Neural progenitor cell (in vitro differentiated cells): Measurements from ENCODE around the gene KPNA1. TPM values are rescaled to one million over a fixed set of nuclear protein-coding genes. Genes with fewer than 3 reads are reported as not detected.

Experiments
- DNase-seq: peaks from one replicate; pipeline ENCODE4 v3.0.0-alpha.2; 2016; ENCODE audit warnings: low spot score
- H2AFZ ChIP-seq: fragments of 200-600 bp; sonication (generic); replicated peaks from 2 replicates; pipeline ENCODE4 v1.6.1; 2016; ENCODE audit warnings: antibody characterized with exemption
- H3F3A ChIP-seq: fragments of 200-600 bp; sonication (generic); 2 replicates; pipeline ENCODE4 v1.6.1; 2016; ENCODE audit warnings: antibody characterized with exemption, low read depth
- H3K27ac ChIP-seq: fragments of 200-600 bp; sonication (generic); 2 replicates; pipeline ENCODE4 v1.5.1; 2016; ENCODE audit warnings: mild to moderate bottlenecking
- H3K27me3 ChIP-seq: fragments of 200-600 bp; sonication (generic); 2 replicates; pipeline ENCODE4 v1.6.1; 2016; ENCODE audit warnings: mild to moderate bottlenecking, moderate library complexity
- H3K36me3 ChIP-seq: fragments of 200-600 bp; sonication (generic); 2 replicates; pipeline ENCODE4 v1.5.1; 2016
- H3K4me1 ChIP-seq: fragments of 200-600 bp; sonication (generic); 2 replicates; pipeline ENCODE4 v1.6.1; 2016; ENCODE audit warnings: mixed run types
- H3K4me2 ChIP-seq: fragments of 200-600 bp; sonication (generic); 2 replicates; pipeline ENCODE4 v1.6.1; 2016
- H3K4me3 ChIP-seq: fragments of 200-600 bp; sonication (generic); 2 replicates; pipeline ENCODE4 v1.5.1; 2016
- H3K79me2 ChIP-seq: fragments of 200-600 bp; sonication (generic); 2 replicates; pipeline ENCODE4 v1.6.1; 2016; ENCODE audit warnings: low read depth
- H3K9ac ChIP-seq: fragments of 200-600 bp; sonication (generic); 2 replicates; pipeline ENCODE4 v1.6.1; 2016
- H3K9me3 ChIP-seq: fragments of 200-600 bp; sonication (generic); 2 replicates; pipeline ENCODE4 v1.5.1; 2016; ENCODE audit warnings: low read depth
- H4K20me1 ChIP-seq: fragments of 200-600 bp; sonication (generic); 2 replicates; pipeline ENCODE4 v1.6.1; 2016; ENCODE audit warnings: low read depth
- H3K27ac Mint-ChIP-seq: 3 replicates; pipeline ENCODE4 v1.8.0; 2021; ENCODE audit warnings: mixed read lengths
- H3K27me3 Mint-ChIP-seq: 2 replicates; pipeline ENCODE4 v1.8.0; 2022; ENCODE audit warnings: low read depth, mild to moderate bottlenecking, inconsistent platforms, moderate library complexity, mixed read lengths; ENCODE audit not compliant: insufficient read depth
- H3K36me3 Mint-ChIP-seq: 3 replicates; pipeline ENCODE4 v1.8.0; 2021; ENCODE audit warnings: mixed read lengths
- H3K4me1 Mint-ChIP-seq: 3 replicates; pipeline ENCODE4 v1.8.0; 2021; ENCODE audit warnings: mixed read lengths
- H3K4me3 Mint-ChIP-seq: 3 replicates; pipeline ENCODE4 v1.8.0; 2021; ENCODE audit warnings: mild to moderate bottlenecking, moderate library complexity, mixed read lengths
- H3K9me3 Mint-ChIP-seq: 3 replicates; pipeline ENCODE4 v1.8.0; 2020; ENCODE audit warnings: mixed read lengths
- CTCF ChIP-seq: fragments of 200-600 bp; sonication (generic); IDR thresholded peaks from 2 replicates; pipeline ENCODE4 v1.5.1; 2017; ENCODE audit warnings: antibody characterized with exemption, mild to moderate bottlenecking
- EZH2 ChIP-seq: fragments of 200-600 bp; sonication (generic); IDR thresholded peaks from 2 replicates; pipeline ENCODE4 v1.6.1; 2017; ENCODE audit warnings: antibody characterized with exemption, mild to moderate bottlenecking, moderate library complexity
- EZH2phosphoT487 ChIP-seq: fragments of 200-600 bp; sonication (generic); IDR thresholded peaks from 2 replicates; pipeline ENCODE4 v1.6.1; 2017; ENCODE audit warnings: antibody characterized with exemption
- total RNA-seq: library from RNA; depleted of rRNA; stranded (reverse); fragments of >200 nt; gene quantifications from 2 replicates; pipeline ENCODE4 v1.2.3, GENCODE V29; 2015; ENCODE audit warnings: low replicate concordance

KPNA1 gene
- total RNA-seq, 1 donor from 2014 or later: 37.1 TPM

- Histone ChIP-seq H4K20me1 (peaks cover 17% of the 10 kb centered on the region), H3K4me3 (no peak overlapping the region), H3F3A (no peaks in the 10 kb centered on the region), H3K27me3 (no peaks in the 10 kb centered on the region), H3K27ac (no peak overlapping the region), H3K9ac (no peak overlapping the region), H3K36me3 (no peaks in the 10 kb centered on the region), H3K9me3 (no peaks in the 10 kb centered on the region), H3K4me2 (no peak overlapping the region), H3K79me2 (no peaks in the 10 kb centered on the region), H3K4me1 (no peaks in the 10 kb centered on the region), H2AFZ (no peak overlapping the region)
- Mint-ChIP-seq H3K9me3 (no peaks in the 10 kb centered on the region), H3K27ac (no peak overlapping the region), H3K4me3 (no peak overlapping the region), H3K27me3 (no peaks in the 10 kb centered on the region), H3K36me3 (peaks cover 2% of the 10 kb centered on the region), H3K4me1 (no peaks in the 10 kb centered on the region)
- TF ChIP-seq CTCF (no peak), EZH2phosphoT487 (no peak), EZH2 (no peak)
- no peak for DNase-seq
Observed at GRCh38 chr3:122391681-122392446, 122.9 kb downstream of the KPNA1 start.

- H3K27me3 ChIP-seq: no peaks in the 10 kb centered on the region
- no peak overlapping the region for H3K4me3 Mint-ChIP-seq
- no peak overlapping the region for H3K27ac Mint-ChIP-seq
- H3K27me3 Mint-ChIP-seq: no peaks in the 10 kb centered on the region
- no peaks in the 10 kb centered on the region for H3K36me3 ChIP-seq
- H3K4me2 ChIP-seq: no peak overlapping the region
- H3K4me1 Mint-ChIP-seq: peaks cover 7% of the 10 kb centered on the region
- H3K36me3 Mint-ChIP-seq: peaks cover 2% of the 10 kb centered on the region
- TF ChIP-seq CTCF (no peak), EZH2 (no peak), EZH2phosphoT487 (no peak)
- no peaks in the 10 kb centered on the region for H3K9me3 Mint-ChIP-seq
- H3F3A ChIP-seq: no peaks in the 10 kb centered on the region
- peaks cover 2% of the 10 kb centered on the region for H3K79me2 ChIP-seq
- H2AFZ ChIP-seq: no peak overlapping the region
- H3K9ac ChIP-seq: no peak overlapping the region
- peaks cover 17% of the 10 kb centered on the region for H4K20me1 ChIP-seq
- peaks cover 3% of the 10 kb centered on the region for H3K4me1 ChIP-seq
- no peak overlapping the region for H3K4me3 ChIP-seq
- no peak overlapping the region for H3K27ac ChIP-seq
- DNase-seq: no peak
- no peaks in the 10 kb centered on the region for H3K9me3 ChIP-seq
Observed at GRCh38 chr3:122390665-122391064, 124.1 kb downstream of the KPNA1 start.

- Mint-ChIP-seq H3K27me3 (no peaks in the 10 kb centered on the region), H3K9me3 (no peaks in the 10 kb centered on the region), H3K4me3 (no peak overlapping the region), H3K4me1 (peaks cover 10% of the 10 kb centered on the region), H3K27ac (no peak overlapping the region), H3K36me3 (peaks cover 2% of the 10 kb centered on the region)
- Histone ChIP-seq H3K27me3 (no peaks in the 10 kb centered on the region), H4K20me1 (peaks cover 17% of the 10 kb centered on the region), H3K79me2 (peaks cover 9% of the 10 kb centered on the region), H3K4me3 (no peak overlapping the region), H3F3A (no peaks in the 10 kb centered on the region), H3K36me3 (no peaks in the 10 kb centered on the region), H3K4me2 (no peak overlapping the region), H3K9me3 (no peaks in the 10 kb centered on the region), H2AFZ (no peak overlapping the region), H3K4me1 (peaks cover 7% of the 10 kb centered on the region), H3K27ac (no peak overlapping the region), H3K9ac (no peak overlapping the region)
- DNase-seq: no peak
- TF ChIP-seq CTCF: no peak
- no peak for TF ChIP-seq EZH2
- TF ChIP-seq EZH2phosphoT487: no peak
Observed at GRCh38 chr3:122389892-122390291, 124.8 kb downstream of the KPNA1 start.
